H1 (cell line): Measurements from ENCODE around the gene GPR87. TPM values are rescaled to one million over a fixed set of nuclear protein-coding genes. Genes with fewer than 3 reads are reported as not detected.

Experiments used
- CTCF ChIA-PET: fragments of 300-600 bp; sonication (Branson Sonifier 250); formaldehyde crosslinking; loops from one replicate; lab custom pipeline; 2021; ENCODE audit not compliant: partially characterized antibody; lab: Charles Lee
- POLR2A ChIA-PET: fragments of 300-600 bp; sonication (Branson Sonifier 250); formaldehyde crosslinking; loops from one replicate; lab custom pipeline; 2021; ENCODE audit warnings: inconsistent platforms; ENCODE audit not compliant: partially characterized antibody; lab: Charles Lee
- DNase-seq, 2 experiments: peaks; one replicate each; pipeline versions ENCODE4 v3.0.0 to v3.0.0-alpha.2; 2010 to 2022; ENCODE audit warnings: low spot score in 2 of 2, low read depth in 1 of 2, mixed read lengths in 1 of 2
- FAIRE-seq: peaks from 2 replicates; lab custom pipeline; 2011; peaks lifted over from hg19 to GRCh38; lab: Jason Lieb, UNC
- H2AFZ ChIP-seq: 2 replicates; pipeline ENCODE4 v1.8.1; 2012; ENCODE audit warnings: low read length, inconsistent platforms
- H2AK5ac ChIP-seq: 2 replicates; pipeline ENCODE4 v1.6.1; 2013; ENCODE audit warnings: low read depth, low read length
- H2BK120ac ChIP-seq: replicated peaks from 2 replicates; pipeline ENCODE3; 2013; ENCODE audit warnings: low read depth, low read length, inconsistent platforms
- H2BK12ac ChIP-seq: 2 replicates; pipeline ENCODE4 v1.6.1; 2013; ENCODE audit warnings: low read depth, low read length
- H2BK15ac ChIP-seq: 2 replicates; pipeline ENCODE4 v1.6.1; 2013; ENCODE audit warnings: low read length
- H2BK20ac ChIP-seq: 2 replicates; pipeline ENCODE4 v1.6.1; 2013; ENCODE audit warnings: low read length
- H2BK5ac ChIP-seq: 2 replicates; pipeline ENCODE4 v1.6.1; 2013; ENCODE audit warnings: low read depth, low read length
- H3K14ac ChIP-seq: 2 replicates; pipeline ENCODE4 v1.6.1; 2013; ENCODE audit warnings: inconsistent platforms; ENCODE audit not compliant: insufficient read length
- H3K18ac ChIP-seq: 2 replicates; pipeline ENCODE4 v1.6.1; 2013; ENCODE audit warnings: low read length; ENCODE audit errors: extremely low read depth
- H3K23ac ChIP-seq: 2 replicates; pipeline ENCODE4 v1.6.1; 2013; ENCODE audit warnings: inconsistent platforms; ENCODE audit not compliant: insufficient read length
- H3K23me2 ChIP-seq: 2 replicates; pipeline ENCODE4 v1.6.1; 2013; ENCODE audit warnings: low read depth, low read length
- H3K27ac ChIP-seq: 2 replicates; pipeline ENCODE4 v1.6.1; 2011; ENCODE audit warnings: low read depth, low read length, inconsistent platforms
- H3K27me3 ChIP-seq, 4 experiments: replicated peaks in 1 of 4; 1 replicate in 1 of 4; 2 replicates in 3 of 4; pipeline versions ENCODE4 v1.6.1 to v1.8.1; 2011 to 2013; ENCODE audit warnings: low read length in 3 of 4, mild to moderate bottlenecking in 3 of 4, inconsistent platforms in 2 of 4, mixed read lengths in 2 of 4, moderate library complexity in 1 of 4; ENCODE audit not compliant: control insufficient read depth in 3 of 4, insufficient read depth in 3 of 4; ENCODE audit errors: extremely low read depth in 1 of 4
- H3K36me3 ChIP-seq, 4 experiments: 2 replicates each; pipeline versions ENCODE4 v1.6.1 to v1.8.1; 2011 to 2013; ENCODE audit warnings: mild to moderate bottlenecking in 4 of 4, low read length in 3 of 4, moderate library complexity in 2 of 4, control low read depth in 1 of 4, inconsistent platforms in 1 of 4; ENCODE audit not compliant: insufficient read depth in 4 of 4, control insufficient read depth in 2 of 4
- H3K4ac ChIP-seq: replicated peaks from 2 replicates; pipeline ENCODE3; 2013; ENCODE audit warnings: low read length, low read depth, mixed read lengths, inconsistent platforms; ENCODE audit not compliant: insufficient read length
- H3K4me1 ChIP-seq, 4 experiments: replicated peaks in 1 of 4; 1 replicate in 1 of 4; 2 replicates in 3 of 4; pipeline versions ENCODE4 v1.6.1 to v1.8.1; 2011 to 2013; ENCODE audit warnings: low read length in 3 of 4, inconsistent platforms in 2 of 4, mixed read lengths in 1 of 4; ENCODE audit not compliant: insufficient read depth in 4 of 4, control insufficient read depth in 3 of 4
- H3K4me2 ChIP-seq, 2 experiments: 2 replicates each; pipeline versions ENCODE4 v1.6.1 to v1.8.1; 2011 to 2013; ENCODE audit warnings: low read depth in 2 of 2, low read length in 2 of 2, control low read depth in 1 of 2, inconsistent platforms in 1 of 2, mild to moderate bottlenecking in 1 of 2; ENCODE audit not compliant: insufficient read depth in 1 of 2
- H3K4me3 ChIP-seq, 4 experiments: fragments of 200-600, 300-600 bp in 1 of 4; sonication (generic), shearing (Covaris generic), sonication (Bioruptor Twin) in 1 of 4; 2 replicates each; pipeline versions ENCODE4 v1.5.1 to v1.8.1; 2011 to 2016; ENCODE audit warnings: low read length in 4 of 4, low read depth in 3 of 4, control low read depth in 2 of 4, inconsistent platforms in 2 of 4, mild to moderate bottlenecking in 2 of 4, mixed read lengths in 1 of 4, moderate library complexity in 1 of 4; ENCODE audit not compliant: insufficient read depth in 2 of 4; ENCODE audit errors: extremely low read depth in 1 of 4
- H3K56ac ChIP-seq: replicated peaks from 2 replicates; pipeline ENCODE3; 2013; ENCODE audit warnings: low read depth, mild to moderate bottlenecking, mixed read lengths, low read length, inconsistent platforms; ENCODE audit not compliant: insufficient read length
- H3K79me1 ChIP-seq: 2 replicates; pipeline ENCODE4 v1.6.1; 2013; ENCODE audit warnings: low read depth, low read length, control low read depth
- H3K79me2 ChIP-seq, 2 experiments: 2 replicates each; pipeline versions ENCODE4 v1.6.1 to v1.8.1; 2012 to 2013; ENCODE audit warnings: low read length in 2 of 2, mild to moderate bottlenecking in 2 of 2, inconsistent platforms in 1 of 2; ENCODE audit not compliant: insufficient read depth in 2 of 2, control insufficient read depth in 1 of 2
- H3K9ac ChIP-seq, 4 experiments: replicated peaks in 1 of 4; 1 replicate in 1 of 4; 2 replicates in 3 of 4; pipeline versions ENCODE4 v1.6.1 to v1.8.1; 2011 to 2013; ENCODE audit warnings: low read depth in 3 of 4, low read length in 3 of 4, control low read depth in 2 of 4, mild to moderate bottlenecking in 2 of 4, moderate library complexity in 2 of 4, inconsistent platforms in 1 of 4; ENCODE audit errors: extremely low read depth in 1 of 4
- H3K9me3 ChIP-seq, 2 experiments: 2 replicates each; pipeline versions ENCODE4 v1.6.1 to v1.8.1; 2012 to 2013; ENCODE audit warnings: mild to moderate bottlenecking in 2 of 2, moderate library complexity in 2 of 2, control low read depth in 1 of 2, inconsistent platforms in 1 of 2, low read depth in 1 of 2, low read length in 1 of 2, mixed read lengths in 1 of 2; ENCODE audit not compliant: insufficient read depth in 2 of 2
- H4K20me1 ChIP-seq, 2 experiments: replicated peaks in 1 of 2; 2 replicates each; pipeline versions ENCODE3 to v1.8.1; 2011 to 2013; ENCODE audit warnings: inconsistent platforms in 2 of 2, low read length in 2 of 2, mild to moderate bottlenecking in 1 of 2; ENCODE audit not compliant: insufficient read depth in 2 of 2, control insufficient read depth in 1 of 2
- H4K5ac ChIP-seq: 2 replicates; pipeline ENCODE4 v1.6.1; 2013; ENCODE audit warnings: low read length, low read depth, mixed read lengths, inconsistent platforms; ENCODE audit not compliant: insufficient read length
- H4K8ac ChIP-seq: 2 replicates; pipeline ENCODE4 v1.8.0; 2013; ENCODE audit warnings: mild to moderate bottlenecking, moderate library complexity, low read length, inconsistent platforms; ENCODE audit not compliant: insufficient read depth; ENCODE audit errors: extremely low read depth
- H4K91ac ChIP-seq: replicated peaks from 2 replicates; pipeline ENCODE3; 2013; ENCODE audit warnings: low read length, mixed read lengths, inconsistent platforms; ENCODE audit not compliant: insufficient read length
- BCL11A ChIP-seq, 2 experiments: IDR thresholded peaks; one replicate each; pipeline ENCODE4 v1.6.1; 2011; ENCODE audit warnings: low read depth in 2 of 2, low read length in 2 of 2, mild to moderate bottlenecking in 2 of 2
- CHD1 ChIP-seq: IDR thresholded peaks from 2 replicates; pipeline ENCODE4 v1.6.1; 2012; ENCODE audit warnings: low read depth, low read length, improper control_type of control experiment
- CTCF ChIP-seq, 3 experiments: IDR thresholded peaks; 1 replicate in 2 of 3; 2 replicates in 1 of 3; pipeline versions ENCODE4 v1.5.1 to v1.6.1; 2011; ENCODE audit warnings: low read length in 3 of 3, mild to moderate bottlenecking in 3 of 3, inconsistent platforms in 2 of 3, low read depth in 1 of 3, moderate library complexity in 1 of 3; ENCODE audit not compliant: insufficient read depth in 1 of 3; ENCODE audit errors: control extremely low read depth in 1 of 3
- E2F6 ChIP-seq: IDR thresholded peaks from 2 replicates; pipeline ENCODE4 v1.6.1; 2012; ENCODE audit warnings: inconsistent platforms
- EZH2 ChIP-seq: fragments of 200-600 bp; sonication (generic); IDR thresholded peaks from 2 replicates; pipeline ENCODE4 v1.7.1; 2012; ENCODE audit warnings: low read depth, mild to moderate bottlenecking, moderate library complexity, low read length, inconsistent platforms; ENCODE audit not compliant: severe bottlenecking
- NANOG ChIP-seq: IDR thresholded peaks from 2 replicates; pipeline ENCODE4 v1.6.1; 2011; ENCODE audit warnings: low read length, low read depth, mild to moderate bottlenecking, inconsistent platforms; ENCODE audit not compliant: insufficient read depth, poor library complexity, severe bottlenecking
- RXRA ChIP-seq: IDR thresholded peaks from 2 replicates; pipeline ENCODE4 v1.6.1; 2011; ENCODE audit warnings: low read depth, mild to moderate bottlenecking, low read length, moderate library complexity; ENCODE audit not compliant: insufficient read depth
- TAF7 ChIP-seq: optimal IDR thresholded peaks from 2 replicates; pipeline ENCODE3; 2011; ENCODE audit warnings: low read depth, mild to moderate bottlenecking, inconsistent platforms, low read length, moderate library complexity, borderline replicate concordance
- WGBS, 2 experiments: shearing (Covaris generic) in 1 of 2; methylation state at CpG; one replicate each; pipeline versions ENCODE4 v1.1.6 to v1.1.7; 2013 to 2015; ENCODE audit warnings: low lambda C conversion rate in 2 of 2, mixed read lengths in 2 of 2, inconsistent platforms in 1 of 2, low coverage in 1 of 2, missing lambda C conversion rate in 1 of 2; ENCODE audit not compliant: insufficient replicate concordance in 2 of 2, insufficient coverage in 1 of 2, insufficient read length in 1 of 2; ENCODE audit errors: extremely low coverage in 1 of 2, missing lambda C conversion rate in 1 of 2; 5-methylcytosine and 5-hydroxymethylcytosine counted together
- polyA plus RNA-seq, 7 experiments: library from polyadenylated mRNA; depleted of rRNA in 3 of 7; stranded (reverse) in 5 of 7; unstranded in 2 of 7; fragments of >200 nt in 5 of 7; fragments of 200-250 nt in 2 of 7; gene quantifications; 1 replicate in 5 of 7; 2 replicates in 1 of 7; 4 replicates in 1 of 7; pipeline versions ENCODE4 v1.2.1 to v1.2.3, GENCODE V29; 2011 to 2013; ENCODE audit warnings: missing spikeins in 2 of 7, mixed read lengths in 2 of 7
- total RNA-seq: library from RNA; stranded (reverse); fragmentation: NEBNext Ultra II Directional; extraction: Animal tissue kit (Norgen Biotek cat#: 25700); gene quantifications from 2 replicates; pipeline ENCODE4 v1.2.1, GENCODE V29; 2021

GPR87 gene
- total and polyA plus RNA-seq, 2 of the 8 experiments (the other 6 are each of a cell fraction or from before 2014, with no cell fraction given): 0.05 TPM; not detected in 1

- H3K18ac ChIP-seq: no peak overlapping the region
- no peaks in the 10 kb centered on the region for H3K23me2 ChIP-seq
- POLR2A ChIA-PET: interaction anchor here (0.8 kb wide), 1 partner anchor 14 kb away, joined by 3 read pairs; no protein-coding TSS in a partner anchor
- no peak overlapping the region for H4K5ac ChIP-seq
- no peak overlapping the region for H3K4me2 ChIP-seq
- H4K91ac ChIP-seq: no peak overlapping the region
- H3K9ac ChIP-seq: no peak overlapping the region
- no peaks in the 10 kb centered on the region for H3K36me3 ChIP-seq
- H2BK120ac ChIP-seq: no peak overlapping the region
- H2BK15ac ChIP-seq: no peak overlapping the region
- 90% methylated on average over 7 of the region's 7 CpGs; no CpG with 5 or more reads in 1 of the 2 experiments for WGBS, 2 experiments
- no peak overlapping the region for H2BK12ac ChIP-seq
- H3K4me1 ChIP-seq: peaks cover 0 to 5% (median 4%) of the 10 kb centered on the region in 4 experiments; a peak in 4 of 7 replicates
- no peak for DNase-seq
- H2BK5ac ChIP-seq: no peak overlapping the region
- H3K56ac ChIP-seq: no peak overlapping the region
- H3K4ac ChIP-seq: no peak overlapping the region
- H2AK5ac ChIP-seq: no peak overlapping the region
- H4K8ac ChIP-seq: no peak overlapping the region
- CTCF ChIA-PET: interaction anchor here (0.6 to 1.1 kb wide), 6 partner anchors 8 to 20 kb away, joined by 3 to 7 read pairs (median 4); no protein-coding TSS in a partner anchor
- no peak overlapping the region for H3K4me3 ChIP-seq
- no peak for FAIRE-seq
- H2BK20ac ChIP-seq: no peak overlapping the region
- no peak overlapping the region for H3K27ac ChIP-seq
- H3K9me3 ChIP-seq: no peaks in the 10 kb centered on the region
- TF ChIP-seq RXRA (no peak), TAF7 (no peak), BCL11A (IDR thresholded peaks at IDR 0.05; ENCODE audit: low read depth in 2 of 2, low read length in 2 of 2) (no peak), CHD1 (no peak), CTCF (IDR thresholded peaks at IDR 0.05; ENCODE audit: control extremely low read depth in 1 of 3, insufficient read depth in 1 of 3, low read depth in 1 of 3, low read length in 3 of 3) (no peak), EZH2 (no peak), E2F6 (no peak), NANOG (no peak)
- H3K79me1 ChIP-seq: no peaks in the 10 kb centered on the region
- no peaks in the 10 kb centered on the region for H3K27me3 ChIP-seq
- H3K79me2 ChIP-seq: no peaks in the 10 kb centered on the region
- no peak overlapping the region for H3K14ac ChIP-seq
- H3K23ac ChIP-seq: no peak overlapping the region
- no peaks in the 10 kb centered on the region for H4K20me1 ChIP-seq
- no peak overlapping the region for H2AFZ ChIP-seq
Measured at GRCh38 chr3:151318991-151319390, 2.4 kb upstream of the GPR87 start.
